HG03175 (cell line): ENCODE results near the gene TIMP4.

Source experiments
- ATAC-seq: cut with Tn5 transposase; IDR thresholded peaks from one replicate; pipeline ENCODE4 v1.9.1; 2021; ENCODE audit warnings: mild to moderate bottlenecking, moderate library complexity; ENCODE audit not compliant: unreplicated experiment

TIMP4 gene

DNA sequence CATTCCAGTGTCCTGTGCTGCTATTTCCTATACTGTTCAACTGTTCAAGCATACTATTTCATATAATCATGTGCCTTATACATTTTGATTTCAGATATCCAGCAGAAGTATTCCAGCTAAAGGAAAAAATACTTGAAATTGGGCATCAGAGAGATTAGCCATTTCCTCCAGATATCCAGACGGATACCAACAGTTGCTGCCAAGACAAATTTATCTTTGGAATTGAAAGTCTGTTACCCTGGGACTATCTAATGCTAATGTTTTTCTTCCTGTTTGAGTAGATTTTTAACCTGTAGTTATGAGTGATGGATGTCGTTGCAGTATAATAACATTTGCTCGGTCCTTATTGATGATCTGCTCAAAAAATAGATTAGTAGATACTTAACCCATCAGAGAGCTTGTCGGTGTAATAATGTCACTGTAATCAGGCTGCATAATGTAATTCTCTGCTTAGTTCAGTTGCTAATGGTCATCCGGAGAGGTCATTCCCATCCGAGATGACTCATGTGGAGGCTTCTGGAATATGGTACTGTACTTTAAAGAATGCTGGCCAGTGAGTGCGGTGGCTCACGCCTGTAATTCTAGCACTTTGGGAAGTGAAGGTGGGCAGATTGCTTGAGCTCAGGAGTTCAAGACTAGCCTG, 51.5 kb downstream of the TIMP4 start:
- no peak for ATAC-seq
